Keratinocyte (primary cell): ENCODE measurements around the gene KLHL35.

Source experiments
- EZH2 ChIP-seq: IDR thresholded peaks from one replicate; pipeline ENCODE4 v1.6.1; 2012; ENCODE audit warnings: inconsistent platforms, mild to moderate bottlenecking, low read length, moderate library complexity
- TF ChIP-seq, protein P1 (sequence below), 3 experiments: IDR thresholded peaks in 1 of 3; conservative IDR thresholded peaks in 1 of 3; optimal IDR thresholded peaks in 1 of 3; 2 replicates in 2 of 3; 3 replicates in 1 of 3; pipeline versions ENCODE3 to v1.5.1; 2011; ENCODE audit warnings: low read length in 3 of 3, mild to moderate bottlenecking in 3 of 3, moderate library complexity in 2 of 3, control low read depth in 1 of 3, inconsistent platforms in 1 of 3; ENCODE audit not compliant: insufficient read depth in 2 of 3; ENCODE audit errors: extremely low read depth in 1 of 3

- TF ChIP-seq, protein P1, sequence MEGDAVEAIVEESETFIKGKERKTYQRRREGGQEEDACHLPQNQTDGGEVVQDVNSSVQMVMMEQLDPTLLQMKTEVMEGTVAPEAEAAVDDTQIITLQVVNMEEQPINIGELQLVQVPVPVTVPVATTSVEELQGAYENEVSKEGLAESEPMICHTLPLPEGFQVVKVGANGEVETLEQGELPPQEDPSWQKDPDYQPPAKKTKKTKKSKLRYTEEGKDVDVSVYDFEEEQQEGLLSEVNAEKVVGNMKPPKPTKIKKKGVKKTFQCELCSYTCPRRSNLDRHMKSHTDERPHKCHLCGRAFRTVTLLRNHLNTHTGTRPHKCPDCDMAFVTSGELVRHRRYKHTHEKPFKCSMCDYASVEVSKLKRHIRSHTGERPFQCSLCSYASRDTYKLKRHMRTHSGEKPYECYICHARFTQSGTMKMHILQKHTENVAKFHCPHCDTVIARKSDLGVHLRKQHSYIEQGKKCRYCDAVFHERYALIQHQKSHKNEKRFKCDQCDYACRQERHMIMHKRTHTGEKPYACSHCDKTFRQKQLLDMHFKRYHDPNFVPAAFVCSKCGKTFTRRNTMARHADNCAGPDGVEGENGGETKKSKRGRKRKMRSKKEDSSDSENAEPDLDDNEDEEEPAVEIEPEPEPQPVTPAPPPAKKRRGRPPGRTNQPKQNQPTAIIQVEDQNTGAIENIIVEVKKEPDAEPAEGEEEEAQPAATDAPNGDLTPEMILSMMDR (optimal IDR thresholded peaks at IDR 0.05 in 1 of 3, IDR thresholded peaks at IDR 0.05 in 1 of 3, conservative IDR thresholded peaks at IDR 0.05 in 1 of 3; ENCODE audit: extremely low read depth in 1 of 3, insufficient read depth in 2 of 3, low read length in 3 of 3), result no peak
- TF ChIP-seq EZH2, result no peak
Measured at GRCh38 chr11:75467311-75467710, 34.3 kb upstream of the KLHL35 start.
